Astrocyte (in vitro differentiated cells and primary cell): ENCODE measurements around the gene TLK2.
"Not testable (repeated sequence)": the region's sequence is repeated elsewhere in the genome, so short reads cannot be mapped to it uniquely, and the experiment has no call there.

Experiments used
- CTCF ChIP-seq: IDR thresholded peaks from 2 replicates; pipeline ENCODE4 v1.5.1; 2011; ENCODE audit warnings: low read depth, mild to moderate bottlenecking, inconsistent platforms, low read length, moderate library complexity; ENCODE audit not compliant: insufficient read depth
- EZH2 ChIP-seq: IDR thresholded peaks from 2 replicates; pipeline ENCODE4 v1.6.1; 2012; ENCODE audit warnings: mild to moderate bottlenecking, low read length, inconsistent platforms; ENCODE audit not compliant: insufficient read depth

- TF ChIP-seq CTCF, EZH2: not testable (repeated sequence)
Measured at GRCh38 chr17:62511014-62511413, 32.4 kb downstream of the TLK2 start.
